CD4-positive, alpha-beta T cell treated with Interleukin-2 at 100 ng/mL for 4 hours (primary cell): Measurements from ENCODE around the gene NANS.
"Not testable (repeated sequence)": the region's sequence is repeated elsewhere in the genome, so short reads cannot be mapped to it uniquely, and the experiment has no call there.

Experiments used
- DNase-seq: peaks from one replicate; pipeline ENCODE4 v3.0.0-alpha.2; 2020; ENCODE audit warnings: low spot score

Gene NANS, protein sequence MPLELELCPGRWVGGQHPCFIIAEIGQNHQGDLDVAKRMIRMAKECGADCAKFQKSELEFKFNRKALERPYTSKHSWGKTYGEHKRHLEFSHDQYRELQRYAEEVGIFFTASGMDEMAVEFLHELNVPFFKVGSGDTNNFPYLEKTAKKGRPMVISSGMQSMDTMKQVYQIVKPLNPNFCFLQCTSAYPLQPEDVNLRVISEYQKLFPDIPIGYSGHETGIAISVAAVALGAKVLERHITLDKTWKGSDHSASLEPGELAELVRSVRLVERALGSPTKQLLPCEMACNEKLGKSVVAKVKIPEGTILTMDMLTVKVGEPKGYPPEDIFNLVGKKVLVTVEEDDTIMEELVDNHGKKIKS

DNA sequence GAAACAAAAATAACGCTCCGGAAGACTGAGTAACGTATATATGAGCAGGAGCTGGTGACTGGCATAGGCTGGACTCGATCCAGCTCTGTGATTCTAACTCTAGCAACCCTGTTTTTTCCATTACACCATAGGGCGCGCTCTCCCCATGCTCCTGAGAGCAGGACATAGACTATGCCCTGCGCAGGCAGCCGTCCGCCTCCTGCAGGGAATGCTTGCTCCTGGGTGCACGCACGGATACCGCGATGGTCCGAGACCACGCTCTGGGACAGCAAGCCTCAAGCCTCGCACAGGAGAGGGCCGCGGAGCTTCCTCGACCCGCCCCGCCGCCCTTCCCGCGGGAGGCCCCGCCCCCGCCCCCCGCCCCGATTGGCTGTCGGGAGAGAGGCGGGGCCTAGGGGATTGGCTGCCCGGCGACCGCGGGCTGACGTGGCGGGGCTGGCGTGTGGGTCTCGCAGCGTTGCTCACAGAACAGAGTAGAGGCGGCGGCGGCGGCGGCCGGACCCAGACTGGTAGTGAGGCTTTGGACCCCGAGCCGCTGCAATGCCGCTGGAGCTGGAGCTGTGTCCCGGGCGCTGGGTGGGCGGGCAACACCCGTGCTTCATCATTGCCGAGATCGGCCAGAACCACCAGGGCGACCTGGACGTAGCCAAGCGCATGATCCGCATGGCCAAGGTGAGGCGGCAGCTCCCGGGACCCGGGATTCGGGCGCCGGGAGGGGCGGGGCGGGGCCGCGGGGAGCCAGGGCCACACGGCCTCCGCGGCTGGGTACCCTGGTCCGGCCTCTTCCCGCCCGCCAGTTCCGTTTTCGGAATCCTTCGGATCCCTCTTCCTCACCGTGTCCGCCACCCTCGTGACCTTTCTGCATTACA lies at the start of gene NANS:
Gene NANS (plus strand): TSS at position 464 of the 869 bp plus-strand sequence. CDS start 77 bp downstream, at position 541.
- DNase-seq: peak; percentile 90

DNA sequence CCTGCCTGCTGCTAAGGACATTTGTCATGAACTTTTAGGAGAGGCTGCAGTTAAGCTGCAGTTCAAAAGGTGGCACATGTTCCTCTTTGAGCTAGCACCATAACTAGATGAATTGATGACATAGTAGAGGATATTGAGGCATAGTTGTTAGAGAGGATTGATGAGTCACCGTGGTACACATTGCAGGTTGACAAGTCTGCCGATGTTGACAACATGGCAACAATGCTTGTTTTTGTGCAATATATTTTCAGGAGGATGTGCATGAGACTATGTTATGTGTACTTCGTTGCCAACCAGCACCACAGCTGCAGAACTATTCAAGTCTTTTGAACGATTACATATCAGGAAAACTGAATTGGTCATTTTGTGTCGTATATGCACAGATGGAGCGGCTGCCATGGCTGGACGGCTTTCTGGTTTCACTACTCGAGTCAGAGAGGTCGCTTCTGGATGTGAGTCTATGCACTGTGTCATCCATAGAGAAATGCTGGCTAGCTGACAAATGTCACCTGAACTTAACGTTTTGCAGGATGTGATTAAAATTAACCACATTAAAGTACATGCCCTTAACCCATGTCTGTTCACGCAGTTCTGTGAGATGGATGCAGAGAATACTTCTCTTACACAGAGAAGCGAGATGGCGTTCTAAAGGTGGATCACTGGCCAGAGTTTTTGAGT lies 49.1 kb upstream of the NANS start:
- peak; percentile 36 for DNase-seq

- no peak for DNase-seq
Observed at GRCh38 chr9:98008764-98009163, 47.8 kb upstream of the NANS start.

- DNase-seq: no peak
Observed at GRCh38 chr9:98009437-98009836, 47.1 kb upstream of the NANS start.

- no peak for DNase-seq
Observed at GRCh38 chr9:98009936-98010335, 46.6 kb upstream of the NANS start.

DNA sequence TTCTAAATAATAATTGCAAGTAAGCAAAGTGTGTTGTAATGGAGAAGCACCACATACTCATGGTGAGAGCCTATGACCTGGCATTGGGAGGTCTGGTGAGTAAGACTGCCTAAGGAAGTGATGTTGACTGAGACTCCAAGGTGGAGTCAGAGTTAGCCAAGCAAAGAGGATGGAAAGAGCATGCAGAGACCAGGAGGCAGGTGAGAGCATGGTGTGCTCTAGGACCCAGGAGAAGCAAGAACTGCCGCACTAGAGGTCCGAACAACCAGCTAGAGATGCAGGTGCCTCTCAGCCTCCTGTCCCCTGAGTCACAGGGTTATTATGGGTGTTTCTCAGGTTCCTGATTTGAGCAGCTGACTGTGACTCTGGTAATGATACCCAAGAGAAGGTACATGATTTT lies 46.1 kb upstream of the NANS start:
- no peak for DNase-seq

DNA sequence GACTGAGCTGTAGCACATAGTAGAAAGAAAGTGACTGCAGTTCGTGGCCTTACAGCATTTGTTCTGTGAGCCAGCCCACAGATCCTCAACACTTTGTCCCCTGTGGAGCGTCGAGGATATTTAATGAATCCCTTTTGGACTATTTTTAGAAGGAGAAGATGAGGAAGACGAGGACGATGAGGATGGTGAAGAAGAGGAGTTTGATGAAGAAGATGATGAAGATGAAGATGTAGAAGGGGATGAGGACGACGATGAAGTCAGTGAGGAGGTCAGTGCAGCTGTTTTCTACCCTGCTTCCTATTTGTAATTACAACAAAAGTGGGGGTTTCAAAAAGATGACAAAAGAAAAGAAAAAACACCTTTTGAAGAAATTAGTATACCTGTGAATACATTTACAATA lies 45.4 kb upstream of the NANS start:
- DNase-seq: no peak

DNA sequence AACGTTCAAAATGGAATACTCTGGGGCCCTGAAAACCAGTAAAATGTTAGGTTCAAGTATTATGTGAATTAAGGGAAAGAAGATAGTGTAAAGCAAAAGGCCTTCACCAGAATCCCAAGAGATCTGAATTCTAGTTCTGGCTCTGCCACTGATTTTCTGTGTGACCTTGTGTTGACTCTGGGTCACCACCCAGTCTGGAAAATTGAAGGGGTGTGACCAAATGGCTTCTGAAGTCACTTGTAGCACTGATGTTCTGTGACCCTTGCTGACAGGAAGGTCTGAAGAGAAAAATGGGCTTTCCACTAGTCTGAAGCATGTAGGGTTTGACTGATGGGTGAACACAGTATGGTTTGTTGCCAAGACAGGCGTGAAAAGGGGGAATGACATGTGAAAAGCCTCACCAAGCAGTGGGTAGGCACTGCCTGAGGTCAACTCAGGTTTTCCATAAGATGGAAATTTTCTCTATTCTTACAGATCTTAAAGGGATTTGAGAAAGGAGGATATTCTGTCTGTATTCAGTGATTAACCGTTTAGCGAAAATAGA lies 40.3 kb upstream of the NANS start:
- no peak for DNase-seq

GRCh38 chr9:98017306-98017705 lies 39.2 kb upstream of the NANS start:
- no peak for DNase-seq

- DNase-seq: no peak
Observed at GRCh38 chr9:98018347-98018746, 38.2 kb upstream of the NANS start.

DNA sequence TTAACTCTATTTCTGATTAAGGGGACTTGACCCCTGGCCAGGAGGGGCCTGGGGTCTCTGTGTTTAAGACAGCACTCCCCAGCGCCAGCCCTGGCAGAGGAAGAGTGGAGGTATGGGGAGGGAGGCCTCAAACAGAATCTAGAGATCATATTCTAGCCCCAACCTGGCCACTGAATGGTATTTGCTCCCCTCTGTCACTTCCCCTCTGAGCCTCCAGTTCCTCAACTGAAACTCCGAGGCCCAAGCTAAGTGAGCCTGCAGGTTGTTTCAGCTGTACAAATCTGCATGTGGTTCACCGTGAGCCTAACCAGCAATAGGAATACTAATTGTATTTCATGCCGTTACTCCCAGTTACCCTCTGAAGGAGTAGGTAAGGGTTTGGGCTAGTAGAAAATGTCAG lies 37.4 kb upstream of the NANS start:
- DNase-seq: no peak

DNA sequence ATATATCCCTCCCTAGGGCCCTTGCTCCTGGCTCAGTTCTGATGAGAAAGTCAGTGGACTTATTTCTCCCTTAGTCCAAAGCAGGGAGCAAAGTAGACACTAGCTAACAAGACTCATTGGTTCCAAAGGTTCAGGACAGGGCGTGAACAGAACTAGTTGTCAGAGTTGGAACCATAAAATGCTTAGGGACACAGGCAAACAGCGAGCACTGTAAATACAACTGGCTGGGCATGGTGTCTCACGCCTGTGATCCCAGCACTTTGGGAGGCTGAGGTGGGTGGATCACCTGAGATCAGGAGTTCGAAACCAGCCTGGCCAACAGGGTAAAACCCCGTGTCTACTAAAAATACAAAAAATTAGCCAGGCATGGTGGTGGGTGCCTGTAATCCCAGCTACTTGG lies 36.7 kb upstream of the NANS start:
- not testable (repeated sequence) for DNase-seq

DNA sequence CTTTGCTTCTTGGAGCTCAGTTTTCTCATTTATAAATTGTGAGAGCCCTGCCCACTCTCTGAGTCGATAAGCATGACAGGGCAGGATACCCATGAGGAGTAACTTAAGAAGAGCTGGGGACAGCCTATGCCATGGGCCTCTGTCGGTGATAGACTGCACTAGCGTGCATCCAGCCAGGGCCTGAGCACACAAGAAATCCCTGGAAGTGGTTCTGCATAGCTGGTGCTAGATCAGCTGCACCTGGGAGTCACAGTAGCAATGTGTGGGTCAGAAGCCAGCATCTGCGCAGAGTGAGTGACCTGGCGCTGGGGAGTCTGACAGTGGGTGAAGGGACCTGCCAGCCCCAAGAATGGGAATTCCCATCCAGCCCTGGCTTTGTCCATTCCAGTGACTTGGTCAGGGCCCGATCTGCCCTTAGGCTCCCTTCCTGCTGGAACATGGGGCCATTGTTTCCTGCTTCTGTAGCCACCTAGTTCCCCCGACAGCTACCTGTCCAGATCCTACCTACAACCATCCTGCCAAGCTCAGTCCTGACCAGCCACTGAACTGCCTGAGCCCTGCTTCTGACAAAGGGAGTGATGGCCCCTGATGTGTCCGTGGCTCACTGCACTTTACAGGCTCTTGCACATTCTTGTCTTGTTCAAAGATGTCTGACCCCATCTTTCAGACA lies 35.9 kb upstream of the NANS start:
- no peak for DNase-seq

- DNase-seq: no peak
Observed at GRCh38 chr9:98021306-98022040, 35.1 kb upstream of the NANS start.

- no peak for DNase-seq
Observed at GRCh38 chr9:98022447-98022846, 34.1 kb upstream of the NANS start.

GRCh38 chr9:98024702-98025101 lies 31.8 kb upstream of the NANS start:
- no peak for DNase-seq

- no peak for DNase-seq
Observed at GRCh38 chr9:98031169-98031568, 25.4 kb upstream of the NANS start.

GRCh38 chr9:98031935-98032334 lies 24.6 kb upstream of the NANS start:
- no peak for DNase-seq

GRCh38 chr9:98034593-98035546 lies 21.7 kb upstream of the NANS start:
- DNase-seq: peak; percentile 92

DNA sequence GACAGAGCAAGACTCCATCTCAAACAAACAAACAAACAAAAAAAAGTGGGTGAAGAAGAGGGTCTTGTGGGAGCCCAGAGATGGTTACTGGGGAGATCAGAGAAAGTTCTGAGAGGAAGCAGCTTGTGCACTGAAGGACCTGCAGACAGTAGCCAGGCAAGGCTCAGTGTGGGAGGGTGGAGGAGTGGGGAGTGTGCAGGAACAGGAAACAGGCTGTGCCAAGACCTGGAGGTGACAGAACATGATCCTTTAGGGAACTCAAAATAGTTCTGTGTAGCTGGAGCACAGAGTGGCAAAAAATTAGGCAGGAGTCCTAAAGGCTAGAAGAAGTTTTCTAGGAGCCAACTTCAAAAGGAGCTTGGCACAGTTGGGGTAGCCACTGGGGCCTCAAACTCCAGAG lies 19.2 kb upstream of the NANS start:
- DNase-seq: no peak
